ENCODE measurements around the gene DACT3.

Gene DACT3

DNA sequence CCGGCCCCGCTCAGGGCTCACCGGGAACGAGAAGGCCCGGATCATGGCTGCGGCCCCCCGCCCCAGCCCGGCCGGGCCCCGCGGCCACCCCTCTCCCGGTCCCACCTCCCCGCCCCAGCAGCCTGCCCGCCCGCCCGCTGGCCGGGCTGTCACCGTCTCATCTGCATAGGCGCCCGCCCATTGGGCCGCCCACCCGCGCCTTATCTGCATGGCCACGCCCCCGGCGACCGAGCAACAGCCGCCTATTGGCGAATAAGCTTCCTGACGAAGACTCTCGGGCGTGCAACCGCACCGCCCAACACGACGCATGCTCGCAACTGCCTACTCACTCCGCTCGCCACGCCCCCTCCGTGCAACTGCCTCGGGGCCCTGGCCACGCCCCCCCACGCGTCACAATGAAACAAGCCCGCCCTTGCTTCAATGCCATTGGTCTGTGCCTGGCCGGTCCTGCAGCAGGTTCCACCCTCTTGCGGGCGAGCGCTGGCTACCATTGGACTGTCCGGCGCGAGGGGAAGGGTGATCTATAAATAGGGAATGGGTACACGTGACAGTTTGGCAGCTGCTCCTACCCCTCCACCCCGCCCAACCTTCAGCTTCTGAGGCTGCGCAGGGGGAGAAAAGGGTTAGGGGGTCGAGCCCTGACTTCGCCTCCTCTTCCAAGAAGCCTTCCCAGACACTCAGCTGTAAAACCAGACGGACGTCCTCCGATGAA lies at the start of gene DACT3:
Gene DACT3, minus strand, starts transcription at position 163 of the 712 bp plus-strand sequence. Its CDS starts 118 bp downstream, at position 45.
- peak; percentile 91 for ATAC-seq
- DNase-seq, result peak; percentile 100

GRCh38 chr19:46710687-46711086 lies 49.7 kb upstream of the DACT3 start:
- ATAC-seq (no peak), DNase-seq (no peak)

- ATAC-seq (peak; percentile 86), DNase-seq (peak; percentile 94)
Observed at GRCh38 chr19:46704379-46705076, 43.5 kb upstream of the DACT3 start.

GRCh38 chr19:46700704-46701103 lies 39.7 kb upstream of the DACT3 start:
- no peak for ATAC-seq
- no peak for DNase-seq

- no peak for ATAC-seq
Observed at GRCh38 chr19:46698395-46699321, 37.7 kb upstream of the DACT3 start.

DNA sequence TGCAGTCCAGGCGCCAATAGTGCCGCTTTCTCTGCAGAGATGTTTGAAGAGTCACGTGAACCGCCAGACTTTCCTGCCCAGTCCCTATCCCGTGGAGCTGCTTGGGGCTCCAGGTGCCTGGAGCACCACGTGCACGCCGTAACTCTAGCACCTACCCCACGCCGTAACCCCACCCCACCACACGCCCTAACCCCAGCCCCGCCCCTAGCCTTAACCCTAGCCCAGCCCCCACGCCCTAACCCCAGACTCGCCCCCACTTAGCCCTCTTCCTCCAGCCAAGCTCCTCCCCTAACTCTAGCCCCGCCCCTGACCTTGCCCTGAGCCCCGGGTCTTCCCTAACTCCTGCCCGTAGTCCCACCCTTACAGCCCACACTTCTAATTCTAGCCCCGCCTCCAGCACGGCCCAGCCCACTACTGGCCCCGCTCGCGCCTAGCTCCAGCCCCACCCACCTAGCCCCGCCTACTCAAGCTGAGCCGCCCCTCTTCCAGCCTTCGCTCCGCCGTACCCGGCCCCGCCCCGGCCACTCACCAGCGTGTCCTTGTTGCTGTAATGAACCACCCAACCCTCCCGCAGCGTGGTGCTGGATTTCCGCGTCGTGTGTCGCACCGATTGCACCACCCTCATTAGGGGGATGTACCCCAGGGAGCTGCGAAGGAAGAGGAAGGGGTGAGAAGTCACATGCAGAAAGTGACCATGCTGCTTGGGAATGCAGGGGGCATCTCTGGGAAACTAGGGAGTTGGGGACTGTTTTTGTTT lies 36.4 kb upstream of the DACT3 start:
- ATAC-seq, result peak; percentile 68
- DNase-seq, result peak; percentile 44

More at GRCh38 chr19:46698395-46699321, 37.7 kb upstream of the DACT3 start:
- no peak for DNase-seq

DNA sequence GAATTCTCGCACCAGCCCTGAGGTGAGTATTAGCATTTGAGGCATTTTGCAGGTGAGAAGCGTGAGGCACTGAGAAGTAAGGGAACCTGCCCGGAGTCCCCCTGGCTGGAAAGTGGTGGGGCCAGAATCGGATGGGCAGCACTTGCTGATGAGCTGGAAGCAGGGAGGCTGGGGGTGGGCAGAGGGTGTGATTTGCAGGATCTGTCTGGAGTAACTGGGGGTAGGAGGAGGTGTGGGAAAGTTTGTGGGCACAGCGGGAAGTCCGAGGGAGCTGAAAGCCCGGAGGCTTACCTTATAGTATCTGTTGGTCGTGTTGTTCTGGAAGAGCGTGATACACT lies 35.9 kb upstream of the DACT3 start:
- DNase-seq (no peak), ATAC-seq (no peak)

- DNase-seq (no peak), ATAC-seq (no peak)
Observed at GRCh38 chr19:46696052-46696451, 35.1 kb upstream of the DACT3 start.

- ATAC-seq (no peak), DNase-seq (no peak)
Observed at GRCh38 chr19:46693760-46694159, 32.8 kb upstream of the DACT3 start.

GRCh38 chr19:46692918-46693722 lies 32.1 kb upstream of the DACT3 start:
- DNase-seq, result no peak
- ATAC-seq, result no peak

GRCh38 chr19:46691948-46692347 lies 31.0 kb upstream of the DACT3 start:
- no peak for ATAC-seq
- DNase-seq, result no peak

DNA sequence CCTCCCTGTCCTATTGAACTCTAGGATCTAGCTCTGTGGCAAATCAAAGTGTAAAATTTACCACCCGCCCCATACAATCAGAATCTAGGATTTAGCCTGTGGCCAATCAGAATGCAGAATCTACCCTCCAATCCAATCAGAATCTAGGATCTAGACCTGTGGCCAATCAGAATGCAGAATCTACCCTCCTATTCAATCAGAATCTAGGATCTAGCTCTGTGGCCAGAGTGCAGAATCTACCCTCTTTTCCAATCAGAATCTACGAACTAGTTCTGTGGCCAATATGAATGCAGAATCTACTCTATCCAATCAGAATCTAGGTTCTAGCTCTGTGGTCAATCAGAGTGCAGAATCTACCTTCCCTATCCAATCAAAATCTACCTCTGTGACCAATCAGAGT lies 30.1 kb upstream of the DACT3 start:
- DNase-seq (no peak), ATAC-seq (no peak)

DNA sequence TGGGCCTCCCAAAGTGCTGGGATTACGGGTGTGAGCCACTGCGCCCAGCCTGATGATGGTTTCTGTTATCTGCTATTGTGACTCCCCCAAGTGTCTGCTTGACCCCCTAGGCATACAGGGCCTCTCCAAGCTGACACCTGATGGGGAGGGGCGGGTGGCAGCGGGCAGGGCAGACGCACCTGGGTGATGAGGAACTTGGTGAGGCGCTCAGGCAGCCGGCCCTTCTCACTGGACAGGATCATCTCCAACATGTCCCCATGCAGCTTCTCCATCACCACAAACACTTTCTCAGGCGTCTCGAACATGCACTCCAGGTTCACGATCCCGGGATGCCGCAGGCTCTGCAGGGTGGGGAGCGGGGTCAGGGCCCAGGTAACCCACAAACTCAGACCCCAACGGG lies 28.4 kb upstream of the DACT3 start:
- no peak for ATAC-seq
- no peak for DNase-seq

DNA sequence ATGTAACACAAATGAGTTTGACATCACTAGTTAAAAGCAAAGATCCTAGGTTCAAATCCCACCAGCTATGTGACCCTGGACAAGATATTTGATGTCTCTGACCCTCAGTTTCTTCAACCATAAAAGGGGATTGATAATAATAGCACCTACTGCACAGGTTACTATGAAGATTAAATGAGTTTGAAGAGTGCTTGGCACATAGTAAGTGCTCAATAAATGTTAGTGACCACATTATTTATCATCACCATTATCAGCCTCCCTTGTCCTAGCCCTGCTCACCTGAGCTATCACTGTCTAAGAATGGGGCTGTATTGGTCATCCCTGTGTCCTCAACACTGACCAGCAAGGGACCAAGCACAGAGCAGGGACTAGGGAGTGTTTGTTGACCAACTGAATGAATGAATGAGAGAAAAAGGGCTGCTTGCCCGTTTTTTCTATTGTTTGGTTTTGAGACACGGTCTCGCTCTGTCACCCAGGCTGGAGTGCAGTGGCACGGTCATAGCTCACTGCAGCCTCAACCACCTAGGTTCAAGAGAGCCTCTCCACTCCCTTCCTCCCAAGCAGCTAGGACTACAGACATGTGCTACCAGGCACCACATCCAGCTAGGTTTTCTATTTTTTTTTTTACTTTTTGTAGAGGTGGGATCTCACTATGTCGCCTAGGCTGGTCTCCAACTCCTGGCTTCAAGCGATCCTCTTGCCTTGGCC lies 26.6 kb upstream of the DACT3 start:
- DNase-seq (no peak), ATAC-seq (no peak)

- no peak for ATAC-seq
- no peak for DNase-seq
Observed at GRCh38 chr19:46685189-46685588, 24.2 kb upstream of the DACT3 start.

DNA sequence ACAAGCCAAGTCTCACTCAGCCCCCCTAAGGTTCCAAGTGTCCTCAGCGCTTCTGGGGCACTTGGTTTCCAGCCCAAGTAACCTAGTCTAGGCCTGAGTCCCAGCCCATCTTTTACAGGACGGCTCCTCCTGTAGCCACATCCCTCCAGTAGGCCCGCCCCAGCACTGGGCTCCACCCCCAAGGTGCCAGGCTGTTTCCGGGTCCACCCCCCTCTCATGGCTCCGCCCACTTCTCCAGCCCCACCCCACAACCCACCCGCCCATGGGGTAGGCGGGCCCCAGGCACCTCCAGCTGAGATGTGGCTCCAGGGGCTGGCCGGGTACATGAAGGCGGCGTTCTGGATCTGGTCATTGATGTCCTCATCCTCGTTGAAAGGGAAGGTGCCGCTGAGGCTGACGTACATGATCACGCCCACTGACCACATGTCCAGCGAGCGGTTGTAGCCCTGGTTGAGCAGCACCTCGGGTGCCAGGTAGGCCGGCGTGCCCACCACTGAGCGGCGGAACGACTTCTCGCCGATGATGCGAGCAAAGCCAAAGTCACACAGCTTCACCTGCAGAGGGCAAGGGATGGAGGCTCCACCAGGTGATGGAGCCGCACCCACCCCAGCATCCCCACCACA lies 17.2 kb upstream of the DACT3 start:
- DNase-seq (peak; percentile 74), ATAC-seq (peak; percentile 78)

- ATAC-seq (no peak), DNase-seq (no peak)
Observed at GRCh38 chr19:46674416-46675178, 13.6 kb upstream of the DACT3 start.

GRCh38 chr19:46670813-46671212 lies 9.8 kb upstream of the DACT3 start:
- DNase-seq (no peak), ATAC-seq (no peak)

GRCh38 chr19:46668662-46669061 lies 7.7 kb upstream of the DACT3 start:
- no peak for DNase-seq
- ATAC-seq, result no peak
